GM12865 (cell line): Measurements from ENCODE around the gene RAB2B.
A peak's percentile ranks its signal among the peaks of the same experiment; 100 is the strongest.

ENCODE experiments used
- DNase-seq: peaks from one replicate; pipeline ENCODE4 v3.0.0; 2010; ENCODE audit warnings: low read depth
- H3K4me3 ChIP-seq: 2 replicates; pipeline ENCODE4 v1.5.1; 2011; ENCODE audit warnings: mild to moderate bottlenecking, low read depth, low read length, control low read depth
- CTCF ChIP-seq: IDR thresholded peaks from 2 replicates; pipeline ENCODE4 v1.5.1; 2011; ENCODE audit warnings: low read length, control low read depth, low read depth, inconsistent platforms; ENCODE audit not compliant: insufficient read depth; ENCODE audit errors: missing control alignments

The RAB2B gene

DNA sequence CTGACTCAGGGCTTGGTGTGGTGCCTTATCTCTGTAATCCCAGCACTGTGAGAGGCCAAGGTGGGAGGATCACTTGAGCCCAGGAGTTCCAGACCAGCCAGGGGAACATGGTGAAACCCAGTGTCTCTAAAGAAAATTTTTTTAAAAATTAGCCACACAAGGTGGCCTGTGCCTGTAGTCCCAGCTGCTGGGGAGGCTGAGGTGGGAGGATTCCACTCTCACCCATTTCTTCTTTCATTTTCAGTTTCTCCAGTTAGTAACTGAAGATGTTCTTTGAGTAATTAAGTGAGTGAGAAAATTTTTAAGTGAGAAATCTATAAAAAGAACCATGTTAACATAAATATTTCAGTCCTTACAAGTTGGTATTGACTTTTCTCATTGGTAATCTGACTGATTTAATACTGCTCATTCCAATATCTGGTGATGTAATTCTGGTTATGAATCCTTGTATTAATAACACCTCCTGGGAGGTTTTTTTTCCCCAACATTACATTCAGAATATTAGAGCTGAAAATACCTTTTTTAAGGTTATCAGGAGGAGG is 28.3 kb upstream of the RAB2B start:
- no peak for TF ChIP-seq CTCF
- peak; percentile 58 for DNase-seq
- H3K4me3 ChIP-seq, result peak overlapping the region; percentile 10; the same call in 1 of the 2 replicates

DNA sequence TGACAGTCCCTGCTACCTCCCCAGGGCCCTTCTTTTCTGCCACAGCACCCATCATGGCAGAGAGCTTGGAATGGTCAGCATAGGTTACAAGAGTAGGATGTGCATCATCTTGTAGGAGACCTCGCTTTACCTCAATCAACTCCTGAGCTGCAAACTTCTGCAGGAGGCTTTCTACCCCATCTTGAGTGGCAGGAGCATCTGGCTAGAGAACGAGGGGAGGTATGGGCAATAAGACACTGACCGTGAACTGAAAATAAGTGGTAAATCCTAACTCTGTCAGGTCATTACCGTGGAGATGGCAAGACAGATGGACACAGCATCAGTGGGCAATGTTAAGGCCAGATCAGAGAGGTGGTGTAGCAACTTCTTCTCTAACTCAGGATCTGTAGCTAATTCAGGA is 26.6 kb upstream of the RAB2B start:
- H3K4me3 ChIP-seq, result no peak overlapping the region
- DNase-seq, result no peak
- TF ChIP-seq CTCF, result no peak

GRCh38 chr14:21501568-21501967 is 24.8 kb upstream of the RAB2B start:
- no peak overlapping the region for H3K4me3 ChIP-seq
- TF ChIP-seq CTCF, result no peak
- DNase-seq, result no peak

- H3K4me3 ChIP-seq, result no peak overlapping the region
- DNase-seq, result peak; percentile 57
- peak; percentile 41 for TF ChIP-seq CTCF
Measured at GRCh38 chr14:21498540-21499526, 22.1 kb upstream of the RAB2B start.

DNA sequence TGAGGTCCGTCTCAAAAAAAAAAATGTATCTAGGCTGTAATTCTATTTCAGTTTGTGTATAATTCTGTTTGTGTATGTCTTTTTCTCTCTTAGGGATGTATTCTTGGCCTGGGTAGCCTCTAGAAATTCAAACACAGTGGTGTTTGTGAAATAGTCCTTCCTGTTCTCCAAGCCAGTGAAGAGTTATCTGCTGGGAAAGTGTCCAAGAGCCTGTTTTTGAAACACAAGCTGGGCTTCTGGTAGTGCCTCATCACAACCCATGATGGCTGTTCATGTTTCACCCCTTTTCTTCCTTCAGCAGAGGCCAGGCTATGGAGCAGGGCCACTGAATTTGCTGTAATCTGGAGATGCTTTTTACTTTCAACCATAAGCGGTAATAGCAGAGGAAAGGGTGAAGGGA is 19.7 kb upstream of the RAB2B start:
- TF ChIP-seq CTCF, result no peak
- DNase-seq, result no peak

DNA sequence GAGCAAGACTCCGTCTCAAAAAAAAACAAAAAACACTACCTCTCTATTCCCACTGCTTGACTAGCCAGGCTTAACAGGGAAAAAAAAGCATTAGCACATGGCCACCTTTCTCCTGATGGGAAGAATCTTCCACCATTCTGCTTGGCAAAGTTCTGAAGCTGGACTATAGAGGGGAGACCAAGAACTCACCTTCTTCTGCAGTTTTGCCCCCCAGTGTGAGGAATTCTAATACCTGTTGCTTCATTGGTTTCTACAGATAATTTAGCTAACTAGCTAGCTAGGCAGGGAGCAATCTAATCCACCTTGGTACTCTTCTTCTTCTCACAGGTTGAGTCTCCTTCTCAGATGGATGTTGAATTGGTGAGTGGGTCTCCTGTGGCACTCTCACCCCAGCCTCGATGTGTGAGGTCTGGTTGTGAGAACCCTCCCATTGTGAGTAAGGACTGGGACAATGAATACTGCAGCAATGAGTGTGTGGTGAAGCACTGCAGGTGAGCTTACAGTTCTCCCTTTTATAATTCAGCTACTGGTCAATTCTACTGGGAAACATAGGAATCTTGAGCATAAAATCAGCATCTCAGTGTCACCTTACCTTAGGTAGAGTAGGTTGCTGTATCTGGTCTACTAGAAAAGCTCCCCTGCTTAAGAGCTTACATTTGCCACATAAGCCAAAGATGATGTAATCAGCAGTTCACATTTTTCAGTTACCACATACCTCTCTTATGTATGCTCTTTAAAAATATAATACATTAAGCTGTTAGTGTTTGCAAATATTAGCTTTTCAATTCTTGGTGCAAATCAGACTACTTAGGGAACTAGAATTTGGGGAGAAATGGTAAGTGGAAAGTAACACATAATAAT is 18.4 kb upstream of the RAB2B start:
- DNase-seq, result no peak

More for the DNA sequence above, 19.7 kb upstream of the RAB2B start:
- H3K4me3 ChIP-seq, result no peak overlapping the region

More for the DNA sequence above, 18.4 kb upstream of the RAB2B start:
- TF ChIP-seq CTCF, result no peak
- no peak overlapping the region for H3K4me3 ChIP-seq
